ENCODE results near the gene DACT2. TPM values are rescaled to one million over a fixed set of nuclear protein-coding genes. Genes with fewer than 3 reads are reported as not detected.

The DACT2 gene
- total and polyA plus RNA-seq, 2 experiments from 2014 or later: not detected

DNA sequence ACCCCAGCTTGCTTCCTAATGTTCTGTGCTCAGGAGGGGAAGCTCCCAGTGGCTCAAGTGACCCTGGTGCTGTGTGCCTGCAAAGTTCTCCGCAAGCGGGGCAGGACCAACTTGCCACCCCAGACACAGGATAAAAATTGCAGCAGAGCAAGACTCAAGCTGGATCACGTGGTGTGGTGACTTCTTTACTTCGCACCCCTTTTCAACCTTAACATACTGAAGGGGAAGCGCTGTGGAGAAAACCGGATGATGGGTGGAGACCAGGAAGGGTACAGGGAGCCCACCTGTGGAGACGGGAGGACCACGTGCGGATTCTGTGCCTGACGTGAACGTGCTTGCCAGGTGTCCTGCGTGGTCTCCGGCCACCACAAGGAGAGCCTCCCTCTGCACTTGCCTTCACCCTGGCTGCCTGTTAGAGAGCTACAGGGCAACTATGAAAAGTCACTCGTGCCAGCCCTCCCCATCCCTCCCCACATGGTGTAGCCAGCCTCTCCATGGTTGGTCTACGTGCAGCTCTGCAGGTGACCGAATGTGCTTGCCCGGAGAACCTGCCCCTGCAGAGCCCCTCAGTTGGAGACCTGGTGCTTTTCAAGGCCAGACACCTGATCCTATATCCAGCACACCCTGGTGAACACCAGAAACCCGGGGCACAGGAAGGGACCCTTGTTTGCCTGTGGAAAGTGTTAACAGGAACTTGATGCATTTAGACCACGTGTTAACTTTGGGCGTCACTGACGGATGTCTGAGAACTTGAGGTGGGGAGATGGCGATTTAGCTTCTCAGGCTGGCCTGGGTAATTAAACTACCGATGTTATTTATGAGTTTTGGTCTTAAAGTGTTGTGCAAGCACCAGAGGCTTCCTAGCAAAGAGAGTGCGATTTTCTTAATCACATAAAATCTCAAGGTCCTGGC, 23.9 kb upstream of the DACT2 start:
- Histone ChIP-seq H3K4me2 (ENCODE audit: unreplicated experiment) (no peak overlapping the region), H3K4me3 (no peak overlapping the region), H2AFZ (no peak overlapping the region), H3K27me3 (replicated peaks; ENCODE audit: insufficient read depth) (no peaks in the 10 kb centered on the region), H3K79me2 (ENCODE audit: insufficient read depth) (no peaks in the 10 kb centered on the region), H3K4me1 (ENCODE audit: insufficient read depth) (no peaks in the 10 kb centered on the region), H3K9me3 (ENCODE audit: low read depth) (no peaks in the 10 kb centered on the region), H3K36me3 (ENCODE audit: low read depth) (no peaks in the 10 kb centered on the region), H4K20me1 (ENCODE audit: insufficient read depth) (no peaks in the 10 kb centered on the region), H3K9me2 (ENCODE audit: insufficient read depth) (no peaks in the 10 kb centered on the region), H3F3A (ENCODE audit: insufficient read depth) (no peaks in the 10 kb centered on the region), H3K9ac (no peak overlapping the region), H3K27ac (no peak overlapping the region)
- in situ Hi-C loops (cut with MboI): no loop called here
- WGBS, 2 experiments (ENCODE audit: low coverage in 1 of 2, low lambda C conversion rate in 2 of 2, missing lambda C conversion rate in 2 of 2): 23 to 26% methylated on average over 24 of the region's 24 CpGs
- no peak for DNase-seq
- no peak for TF ChIP-seq EZH2phosphoT487 (IDR thresholded peaks at IDR 0.05; ENCODE audit: insufficient read depth, low read depth)
- no peak for TF ChIP-seq EZH2 (IDR thresholded peaks at IDR 0.05; ENCODE audit: insufficient read depth, poor library complexity, severe bottlenecking)

DNA sequence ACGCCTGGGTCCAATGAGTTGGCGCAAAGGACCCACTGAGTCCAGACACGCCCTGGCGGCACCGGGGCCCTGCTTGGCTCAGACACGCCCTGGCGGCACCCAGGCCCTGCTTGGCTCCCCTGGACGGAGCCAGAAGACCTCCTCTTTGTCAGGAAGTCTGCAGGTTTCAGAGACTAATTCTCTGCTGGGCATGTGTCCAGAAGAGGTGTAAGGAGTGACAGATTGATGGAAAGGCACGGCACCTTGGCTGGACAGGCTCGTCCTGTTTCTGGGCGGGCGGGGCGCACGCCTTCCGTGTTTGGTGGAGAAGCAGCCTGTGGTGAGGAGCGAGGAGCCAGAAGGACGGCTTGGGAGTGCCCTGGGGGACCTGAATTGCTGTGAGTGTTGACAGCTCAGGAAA, 23.1 kb upstream of the DACT2 start:
- Histone ChIP-seq H3K9me3 (ENCODE audit: low read depth) (no peaks in the 10 kb centered on the region), H3K79me2 (ENCODE audit: insufficient read depth) (no peaks in the 10 kb centered on the region), H3F3A (ENCODE audit: insufficient read depth) (no peaks in the 10 kb centered on the region), H3K4me1 (ENCODE audit: insufficient read depth) (no peaks in the 10 kb centered on the region), H3K9ac (no peak overlapping the region), H3K4me3 (no peak overlapping the region), H3K27ac (no peak overlapping the region), H3K4me2 (ENCODE audit: unreplicated experiment) (no peak overlapping the region), H3K36me3 (ENCODE audit: low read depth) (no peaks in the 10 kb centered on the region), H2AFZ (no peak overlapping the region), H3K9me2 (ENCODE audit: insufficient read depth) (no peaks in the 10 kb centered on the region), H3K27me3 (replicated peaks; ENCODE audit: insufficient read depth) (no peaks in the 10 kb centered on the region), H4K20me1 (ENCODE audit: insufficient read depth) (no peaks in the 10 kb centered on the region)
- in situ Hi-C loops (cut with MboI): no loop called here
- WGBS, 2 experiments (ENCODE audit: low coverage in 1 of 2, low lambda C conversion rate in 2 of 2, missing lambda C conversion rate in 2 of 2): 42 to 47% methylated on average over 16 to 17 of the region's 17 CpGs
- no peak for DNase-seq
- TF ChIP-seq EZH2 (IDR thresholded peaks at IDR 0.05; ENCODE audit: insufficient read depth, poor library complexity, severe bottlenecking): no peak
- no peak for TF ChIP-seq EZH2phosphoT487 (IDR thresholded peaks at IDR 0.05; ENCODE audit: insufficient read depth, low read depth)

DNA sequence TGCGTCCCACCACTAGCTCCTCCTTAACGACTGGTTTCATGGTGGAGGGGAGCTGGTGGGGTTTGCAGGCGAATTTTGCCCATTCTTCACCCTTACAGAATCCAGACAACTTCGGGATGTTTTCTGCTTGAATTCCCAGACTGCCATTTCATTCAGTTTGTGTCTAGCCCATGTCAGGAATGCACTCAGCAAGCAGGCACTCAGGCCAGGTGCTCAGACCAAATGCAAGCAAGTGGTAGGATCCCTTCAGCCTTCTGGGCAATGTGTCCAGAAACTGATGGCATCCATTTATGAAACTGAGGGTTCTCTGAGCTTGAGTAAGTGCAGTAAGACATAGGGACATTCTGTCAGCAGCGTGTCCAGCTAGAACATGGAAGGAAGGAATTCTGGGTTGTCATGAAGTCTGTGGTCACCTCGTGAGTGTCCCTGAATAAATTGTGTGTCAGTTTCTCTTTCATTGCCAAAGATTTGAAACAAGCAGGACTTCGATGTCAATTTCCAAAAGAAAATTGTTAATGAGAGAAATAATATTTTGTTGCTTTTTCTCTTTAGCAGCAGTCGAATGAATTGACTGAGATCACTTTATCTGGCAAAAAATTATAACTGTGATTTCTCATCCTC, 21.8 kb upstream of the DACT2 start:
- in situ Hi-C loops (cut with MboI): no loop called here
- no peaks in the 10 kb centered on the region for H4K20me1 ChIP-seq (ENCODE audit: insufficient read depth)
- WGBS, 2 experiments (ENCODE audit: low coverage in 1 of 2, low lambda C conversion rate in 2 of 2, missing lambda C conversion rate in 2 of 2): 33 to 35% methylated on average over 8 of the region's 8 CpGs

DNA sequence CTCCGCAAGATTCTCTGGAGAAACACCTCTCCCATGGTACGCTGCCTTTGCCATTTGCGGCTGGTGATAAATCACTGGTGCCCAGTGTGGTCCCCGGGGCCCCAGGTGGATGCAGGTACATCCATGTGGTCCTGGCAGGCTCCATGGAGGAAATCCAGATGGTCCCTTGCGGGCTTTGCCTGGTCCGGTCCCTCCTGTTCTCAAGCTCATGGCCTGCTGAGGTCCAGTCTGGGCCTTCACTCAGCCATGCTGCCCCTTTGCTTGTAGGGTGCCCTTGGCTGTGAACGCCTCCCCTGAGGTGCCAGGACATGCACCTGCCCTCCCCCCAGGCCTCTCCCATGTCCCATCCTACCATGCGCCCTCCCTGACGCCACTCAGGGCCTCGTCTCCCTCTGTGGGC, 21.2 kb upstream of the DACT2 start:
- TF ChIP-seq EZH2phosphoT487 (IDR thresholded peaks at IDR 0.05; ENCODE audit: insufficient read depth, low read depth) (no peak), EZH2 (IDR thresholded peaks at IDR 0.05; ENCODE audit: insufficient read depth, poor library complexity, severe bottlenecking) (no peak)
- Histone ChIP-seq H3K36me3 (ENCODE audit: low read depth) (no peaks in the 10 kb centered on the region), H3K9me2 (ENCODE audit: insufficient read depth) (no peaks in the 10 kb centered on the region), H3K9me3 (ENCODE audit: low read depth) (no peaks in the 10 kb centered on the region), H3K79me2 (ENCODE audit: insufficient read depth) (no peaks in the 10 kb centered on the region), H2AFZ (no peak overlapping the region), H4K20me1 (ENCODE audit: insufficient read depth) (no peaks in the 10 kb centered on the region), H3K9ac (no peak overlapping the region), H3K4me1 (ENCODE audit: insufficient read depth) (no peaks in the 10 kb centered on the region), H3K27me3 (replicated peaks; ENCODE audit: insufficient read depth) (no peaks in the 10 kb centered on the region), H3F3A (ENCODE audit: insufficient read depth) (no peaks in the 10 kb centered on the region), H3K27ac (no peak overlapping the region), H3K4me2 (ENCODE audit: unreplicated experiment) (no peak overlapping the region), H3K4me3 (no peak overlapping the region)
- 58% methylated on average over 10 of the region's 10 CpGs for WGBS, 2 experiments (ENCODE audit: low coverage in 1 of 2, low lambda C conversion rate in 2 of 2, missing lambda C conversion rate in 2 of 2)
- DNase-seq: no peak
- in situ Hi-C loops (cut with MboI): no loop called here

More for the DNA sequence above, 21.8 kb upstream of the DACT2 start:
- Histone ChIP-seq H3K4me1 (ENCODE audit: insufficient read depth) (no peaks in the 10 kb centered on the region), H3K27me3 (replicated peaks; ENCODE audit: insufficient read depth) (no peaks in the 10 kb centered on the region), H3K36me3 (ENCODE audit: low read depth) (no peaks in the 10 kb centered on the region), H3K9me3 (ENCODE audit: low read depth) (no peaks in the 10 kb centered on the region), H2AFZ (no peak overlapping the region), H3F3A (ENCODE audit: insufficient read depth) (no peaks in the 10 kb centered on the region), H3K79me2 (ENCODE audit: insufficient read depth) (no peaks in the 10 kb centered on the region), H3K9ac (no peak overlapping the region), H3K4me2 (ENCODE audit: unreplicated experiment) (no peak overlapping the region), H3K4me3 (no peak overlapping the region), H3K27ac (no peak overlapping the region), H3K9me2 (ENCODE audit: insufficient read depth) (no peaks in the 10 kb centered on the region)
- DNase-seq: no peak
- TF ChIP-seq EZH2phosphoT487 (IDR thresholded peaks at IDR 0.05; ENCODE audit: insufficient read depth, low read depth) (no peak), EZH2 (IDR thresholded peaks at IDR 0.05; ENCODE audit: insufficient read depth, poor library complexity, severe bottlenecking) (no peak)

Measured in GM23248 (cell line).